HPDE6-E6E7 (cell line): Measurements from ENCODE around the gene PHOSPHO1.

ENCODE experiments used
- DNase-seq: peaks from one replicate; pipeline ENCODE4 v3.0.0; 2011; ENCODE audit warnings: missing footprints; ENCODE audit errors: extremely low spot score

The PHOSPHO1 gene

GRCh38 chr17:49242813-49243212, 12.2 kb upstream of the PHOSPHO1 start:
- no peak for DNase-seq

GRCh38 chr17:49241692-49242397, 11.3 kb upstream of the PHOSPHO1 start:
- no peak for DNase-seq

GRCh38 chr17:49241040-49241439, 10.5 kb upstream of the PHOSPHO1 start:
- no peak for DNase-seq

- DNase-seq = no peak
Observed at GRCh38 chr17:49240619-49241018, 10.0 kb upstream of the PHOSPHO1 start.

GRCh38 chr17:49239963-49240362, 9.4 kb upstream of the PHOSPHO1 start:
- DNase-seq = no peak

GRCh38 chr17:49235896-49236295, 5.3 kb upstream of the PHOSPHO1 start:
- no peak for DNase-seq

GRCh38 chr17:49234509-49235080, 4.0 kb upstream of the PHOSPHO1 start:
- no peak for DNase-seq

GRCh38 chr17:49231563-49231894, 942 bp upstream of the PHOSPHO1 start:
- no peak for DNase-seq

- no peak for DNase-seq
Observed at GRCh38 chr17:49229805-49230600, 584 bp downstream of the PHOSPHO1 start.

GRCh38 chr17:49229076-49229804, 1.3 kb downstream of the PHOSPHO1 start:
- no peak for DNase-seq

GRCh38 chr17:49227436-49228261, 2.9 kb downstream of the PHOSPHO1 start:
- DNase-seq = peak; percentile 81

- no peak for DNase-seq
Observed at GRCh38 chr17:49226771-49227435, 3.7 kb downstream of the PHOSPHO1 start.

GRCh38 chr17:49225554-49226236, 4.9 kb downstream of the PHOSPHO1 start:
- DNase-seq = no peak

GRCh38 chr17:49224997-49225337, 5.6 kb downstream of the PHOSPHO1 start:
- DNase-seq = no peak

GRCh38 chr17:49224198-49224996, 6.2 kb downstream of the PHOSPHO1 start:
- no peak for DNase-seq

GRCh38 chr17:49223517-49224197, 6.9 kb downstream of the PHOSPHO1 start:
- peak; percentile 42 for DNase-seq

GRCh38 chr17:49223168-49223516, 7.4 kb downstream of the PHOSPHO1 start:
- DNase-seq = no peak

GRCh38 chr17:49219987-49220386, 10.6 kb downstream of the PHOSPHO1 start:
- no peak for DNase-seq
